Measurements from ENCODE around the gene PRDM16. TPM values are rescaled to one million over a fixed set of nuclear protein-coding genes. Genes with fewer than 3 reads are reported as not detected.

The PRDM16 gene
- total and polyA plus RNA-seq, 2 experiments from 2014 or later = 0.14 to 0.16 TPM

DNA sequence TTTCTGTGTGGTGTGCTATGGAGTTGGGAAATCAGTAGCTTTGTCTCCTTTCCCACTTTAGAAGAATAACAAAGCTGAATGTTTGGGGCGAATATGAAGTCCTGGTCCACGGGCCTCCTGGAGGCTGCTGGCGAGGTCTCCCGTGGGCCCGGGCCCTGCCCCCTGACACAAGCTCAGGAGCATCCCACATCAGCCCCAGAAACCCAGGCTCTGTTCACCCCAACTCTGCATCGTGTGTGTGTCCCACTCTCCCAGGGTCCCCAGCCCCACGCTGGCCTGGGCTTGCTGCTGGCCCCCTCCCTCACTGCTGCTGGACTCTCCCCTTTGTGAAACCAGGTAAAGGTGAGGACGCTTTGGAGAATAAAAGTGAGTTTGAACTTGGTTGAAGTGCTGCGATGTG is 8.1 kb downstream of the PRDM16 start (continued):
- TF ChIP-seq, protein P1, sequence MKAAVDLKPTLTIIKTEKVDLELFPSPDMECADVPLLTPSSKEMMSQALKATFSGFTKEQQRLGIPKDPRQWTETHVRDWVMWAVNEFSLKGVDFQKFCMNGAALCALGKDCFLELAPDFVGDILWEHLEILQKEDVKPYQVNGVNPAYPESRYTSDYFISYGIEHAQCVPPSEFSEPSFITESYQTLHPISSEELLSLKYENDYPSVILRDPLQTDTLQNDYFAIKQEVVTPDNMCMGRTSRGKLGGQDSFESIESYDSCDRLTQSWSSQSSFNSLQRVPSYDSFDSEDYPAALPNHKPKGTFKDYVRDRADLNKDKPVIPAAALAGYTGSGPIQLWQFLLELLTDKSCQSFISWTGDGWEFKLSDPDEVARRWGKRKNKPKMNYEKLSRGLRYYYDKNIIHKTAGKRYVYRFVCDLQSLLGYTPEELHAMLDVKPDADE (IDR thresholded peaks at IDR 0.05) = no peak
- TF ChIP-seq POLR2AphosphoS5 (IDR thresholded peaks at IDR 0.05; ENCODE audit: low read depth) (no peak), EZH2 (IDR thresholded peaks at IDR 0.05; ENCODE audit: low read depth, unreplicated experiment) (no peak)

- Mint-ChIP-seq H3K27ac (no peak overlapping the region), H3K4me3 (no peak overlapping the region), H3K9me3 (no peaks in the 10 kb centered on the region), H3K4me1 (peaks cover 12% of the 10 kb centered on the region; the same call in 2 of the 3 replicates), H3K36me3 (ENCODE audit: low read depth) (no peaks in the 10 kb centered on the region), H3K27me3 (ENCODE audit: insufficient read depth, low read depth, poor library complexity) (peaks cover 34% of the 10 kb centered on the region)
- no peak overlapping the region for H3K4me2 ChIP-seq
- H3K4me3 ChIP-seq = no peak overlapping the region
- TF ChIP-seq REST (IDR thresholded peaks at IDR 0.05; ENCODE audit: unreplicated experiment) = no peak
- TF ChIP-seq ZNF462 (CRISPR knock-in tag; IDR thresholded peaks at IDR 0.05) = no peak
- no peak for TF ChIP-seq JUNB (IDR thresholded peaks at IDR 0.05; ENCODE audit: unreplicated experiment)
- no peak for TF ChIP-seq CTCF (conservative IDR thresholded peaks at IDR 0.05; ENCODE audit: low read depth in 2 of 2)
- no peak for TF ChIP-seq EZH2phosphoT487 (IDR thresholded peaks at IDR 0.05; ENCODE audit: unreplicated experiment)
- TF ChIP-seq ZNF114 (CRISPR knock-in tag; IDR thresholded peaks at IDR 0.05) = no peak
- no peak for TF ChIP-seq EZH2 (IDR thresholded peaks at IDR 0.05; ENCODE audit: low read depth, unreplicated experiment)
- no peaks in the 10 kb centered on the region for H3F3A ChIP-seq (replicated peaks; ENCODE audit: low read depth)
- H3K79me2 ChIP-seq (replicated peaks; ENCODE audit: insufficient read depth) = no peaks in the 10 kb centered on the region
- H4K20me1 ChIP-seq (replicated peaks; ENCODE audit: insufficient read depth) = no peaks in the 10 kb centered on the region
- H3K27me3 ChIP-seq (ENCODE audit: insufficient read depth) = peaks cover 32% of the 10 kb centered on the region
- peaks cover 14% of the 10 kb centered on the region; the same call in 1 of the 2 replicates for H3K4me1 ChIP-seq (ENCODE audit: insufficient read depth)
- no peak overlapping the region for H2AFZ ChIP-seq
- H3K9me2 ChIP-seq (ENCODE audit: insufficient read depth) = no peaks in the 10 kb centered on the region
- H3K36me3 ChIP-seq (ENCODE audit: insufficient read depth) = no peaks in the 10 kb centered on the region
- H3K27ac ChIP-seq (ENCODE audit: low read depth) = no peak overlapping the region
- no peak for ATAC-seq
- DNase-seq (ENCODE audit: low spot score) = no peak
These were observed 8.6 kb downstream of the PRDM16 start for GRCh38 chr1:3077561-3077960.

Measured in GM23338 (cell line).